GM19023 (cell line): ENCODE results near the gene TMEM266.

Experiments used
- ATAC-seq: cut with Tn5 transposase; IDR thresholded peaks from one replicate; pipeline ENCODE4 v1.9.1; 2021; ENCODE audit warnings: mild to moderate bottlenecking, moderate library complexity; ENCODE audit not compliant: unreplicated experiment

TMEM266 gene

GRCh38 chr15:76223521-76223920 is 163.7 kb downstream of the TMEM266 start:
- ATAC-seq, result no peak

GRCh38 chr15:76229266-76229665 is 169.5 kb downstream of the TMEM266 start:
- ATAC-seq, result no peak

- no peak for ATAC-seq
These were observed 174.1 kb downstream of the TMEM266 start for GRCh38 chr15:76233921-76234320.

- no peak for ATAC-seq
These were observed 174.6 kb downstream of the TMEM266 start for GRCh38 chr15:76234337-76234889.

GRCh38 chr15:76235186-76235826 is 175.5 kb downstream of the TMEM266 start:
- ATAC-seq, result no peak

GRCh38 chr15:76236350-76236749 is 176.6 kb downstream of the TMEM266 start:
- ATAC-seq, result no peak

- no peak for ATAC-seq
These were observed 180.0 kb downstream of the TMEM266 start for GRCh38 chr15:76239786-76240185.

- no peak for ATAC-seq
These were observed 185.4 kb downstream of the TMEM266 start for GRCh38 chr15:76245072-76245610.

- ATAC-seq, result no peak
These were observed 191.9 kb downstream of the TMEM266 start for GRCh38 chr15:76251717-76252116.

- ATAC-seq, result no peak
These were observed 192.5 kb downstream of the TMEM266 start for GRCh38 chr15:76252249-76252648.

GRCh38 chr15:76253691-76254473 is 194.1 kb downstream of the TMEM266 start:
- ATAC-seq, result no peak
